KG1 (cell line): ENCODE measurements around the gene STK26.
"Not testable (repeated sequence)": the region's sequence is repeated elsewhere in the genome, so short reads cannot be mapped to it uniquely, and the experiment has no call there.

ENCODE experiments used
- DNase-seq: peaks from one replicate; lab custom pipeline; 2025; lab: John Stamatoyannopoulos, UW

STK26 gene

GRCh38 chrX:132022967-132023895 is at the start of gene STK26:
Gene STK26 (plus strand): TSS chrX:132023302. CDS start chrX:132023618, 316 bp downstream.
- DNase-seq = peak; percentile 29

DNA sequence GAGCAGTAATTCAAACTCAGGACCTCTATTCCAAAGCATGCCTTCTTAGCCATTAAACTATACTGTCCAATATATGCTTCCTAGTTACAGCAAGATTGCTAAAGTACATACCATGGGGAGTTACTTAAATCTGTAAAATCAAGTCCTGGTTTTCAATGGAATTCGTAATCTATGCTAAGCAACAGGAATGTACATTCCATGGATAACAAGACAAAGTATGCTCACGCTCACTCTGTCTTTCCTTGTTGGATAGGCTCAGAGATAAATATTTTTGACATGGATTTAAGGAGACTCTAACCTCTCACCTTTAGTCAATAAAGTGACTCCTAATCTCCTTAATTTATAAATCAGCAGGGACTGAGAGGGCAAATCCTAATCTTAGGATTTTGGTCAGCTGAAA is 47.3 kb upstream of the STK26 start:
- DNase-seq = no peak

DNA sequence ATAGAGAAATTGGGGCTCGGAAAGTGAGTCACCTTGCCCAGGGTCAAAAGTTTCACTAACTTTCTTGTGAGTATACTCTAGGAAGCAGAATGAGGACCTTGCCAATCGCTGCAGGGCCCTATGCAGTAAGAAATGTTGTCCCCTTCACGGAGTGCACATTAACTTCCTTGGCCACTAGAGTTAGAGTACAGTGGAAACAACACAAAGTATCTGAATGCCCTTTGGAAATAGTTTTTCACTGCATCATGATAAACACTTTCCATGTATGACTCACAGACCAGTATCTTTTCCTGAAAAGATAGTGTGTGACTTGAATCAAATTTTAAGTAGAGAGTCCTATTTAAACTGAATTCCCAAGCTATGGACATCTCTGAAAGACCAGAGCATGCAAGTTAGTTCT is 45.5 kb upstream of the STK26 start:
- no peak for DNase-seq

DNA sequence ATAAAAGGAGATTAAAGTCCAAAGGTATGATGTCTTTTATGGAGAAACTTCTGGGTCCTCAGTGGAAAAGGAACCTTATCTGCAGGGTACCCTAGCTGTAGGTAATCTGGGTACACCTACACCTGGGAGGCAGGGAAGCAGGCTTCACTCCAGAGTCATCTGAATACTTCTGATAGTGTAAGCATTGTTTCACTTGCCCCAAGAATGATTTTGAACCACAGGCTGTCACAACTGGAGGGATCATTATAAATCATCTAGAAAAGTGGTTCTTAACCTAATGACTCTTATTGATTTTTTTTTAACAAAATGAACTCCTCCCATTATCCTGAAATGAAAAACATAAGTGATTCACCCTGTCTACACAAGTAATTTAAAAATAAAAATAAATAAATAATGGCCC is 44.0 kb upstream of the STK26 start:
- no peak for DNase-seq

- DNase-seq = no peak
These were observed 37.5 kb upstream of the STK26 start for GRCh38 chrX:131985526-131986049.

GRCh38 chrX:131987252-131987651 is 35.9 kb upstream of the STK26 start:
- DNase-seq = peak; percentile 26

GRCh38 chrX:131988236-131988635 is 34.9 kb upstream of the STK26 start:
- peak; percentile 0 for DNase-seq

- DNase-seq = no peak
These were observed 22.0 kb upstream of the STK26 start for GRCh38 chrX:132001127-132001526.

GRCh38 chrX:132004728-132005127 is 18.4 kb upstream of the STK26 start:
- no peak for DNase-seq

DNA sequence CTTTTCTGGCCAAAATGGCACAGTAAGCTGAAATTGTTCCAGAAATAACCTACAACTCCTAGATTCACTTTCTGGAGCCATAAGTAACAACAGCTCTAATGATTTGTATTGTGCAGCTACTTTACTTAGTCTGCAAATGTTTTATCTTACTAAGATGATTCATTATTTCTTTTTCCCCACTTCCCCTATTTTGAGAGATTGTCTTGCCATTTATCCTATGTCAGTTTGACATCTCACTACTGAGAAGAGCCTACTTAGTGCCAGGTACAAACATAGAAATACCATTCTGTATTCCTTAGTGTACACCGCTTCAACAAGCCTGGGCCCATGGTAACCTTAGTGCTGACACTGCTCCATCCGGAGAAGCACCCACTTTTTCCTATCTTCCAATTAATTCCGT is 13.8 kb upstream of the STK26 start:
- DNase-seq = no peak

DNA sequence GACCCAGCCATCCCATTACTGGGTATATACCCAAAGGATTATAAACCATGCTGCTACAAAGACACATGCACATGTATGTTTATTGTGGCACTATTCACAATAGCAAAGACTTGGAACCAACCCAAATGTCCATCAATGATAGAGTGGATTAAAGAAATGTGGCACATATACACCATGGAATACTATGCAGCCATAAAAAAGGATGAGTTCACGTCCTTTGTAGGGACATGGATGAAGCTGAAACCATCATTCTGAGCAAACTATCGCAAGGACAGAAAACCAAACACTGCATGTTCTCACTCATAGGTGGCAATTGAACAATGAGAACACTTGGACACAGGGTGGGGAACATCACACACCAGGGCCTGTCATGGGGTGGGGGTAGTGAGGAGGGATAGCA is 12.9 kb upstream of the STK26 start:
- not testable (repeated sequence) for DNase-seq

DNA sequence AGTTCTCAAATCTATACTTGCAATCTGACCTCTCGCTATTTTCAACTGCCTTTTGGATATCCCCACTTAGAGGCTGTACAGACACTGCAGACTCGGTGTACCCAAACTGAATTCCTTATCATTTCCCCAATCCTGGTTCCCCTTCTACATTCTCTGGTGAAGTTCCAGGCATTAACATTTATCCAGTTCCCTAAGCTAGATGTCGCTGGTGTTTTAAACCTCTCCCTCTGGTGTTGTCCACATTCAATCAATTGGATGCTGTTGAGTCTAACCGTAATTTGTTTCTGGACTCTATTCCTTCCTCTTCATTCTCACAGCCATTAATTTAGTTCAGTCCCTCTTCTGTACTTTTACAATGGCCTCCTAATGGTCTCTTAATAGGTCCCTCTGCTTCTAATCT is 7.2 kb upstream of the STK26 start:
- DNase-seq = no peak

- no peak for DNase-seq
These were observed 6.3 kb upstream of the STK26 start for GRCh38 chrX:132016628-132017430.

DNA sequence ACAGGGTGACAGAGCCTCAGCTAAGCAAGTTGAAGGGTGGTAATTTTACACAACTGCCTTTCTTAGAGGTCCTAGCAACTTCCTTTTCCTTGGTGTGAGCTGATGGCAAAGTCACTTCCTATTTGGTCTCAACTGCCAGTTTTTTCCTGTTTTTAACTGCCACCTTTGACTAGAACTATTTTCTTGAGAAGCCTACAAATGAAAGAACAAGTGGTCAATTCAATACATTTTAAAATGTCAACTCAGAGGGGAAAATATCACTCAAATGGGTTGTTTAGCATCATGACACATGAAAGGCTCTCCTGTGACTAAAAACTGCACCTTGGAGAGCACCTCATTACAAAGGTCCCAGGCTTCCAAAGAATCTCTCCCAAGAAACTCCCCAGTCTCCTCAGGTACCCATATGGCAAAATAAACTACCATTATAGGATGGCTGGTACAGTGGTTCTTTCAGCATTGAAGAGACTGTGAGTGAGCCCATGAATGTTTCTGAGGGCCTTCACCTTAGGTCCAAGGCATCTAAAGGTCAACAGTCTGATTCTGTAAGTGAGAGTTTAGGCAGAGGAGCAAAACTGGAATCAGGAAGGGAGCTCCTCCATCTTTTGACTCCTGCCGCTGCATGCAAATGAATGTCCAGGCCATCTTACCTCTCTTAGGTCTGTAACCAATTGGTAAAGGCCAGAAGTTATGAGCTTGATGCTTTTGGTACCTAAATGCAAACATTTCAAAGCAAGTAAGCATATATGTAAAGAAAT is 5.5 kb upstream of the STK26 start:
- DNase-seq = peak; percentile 6

DNA sequence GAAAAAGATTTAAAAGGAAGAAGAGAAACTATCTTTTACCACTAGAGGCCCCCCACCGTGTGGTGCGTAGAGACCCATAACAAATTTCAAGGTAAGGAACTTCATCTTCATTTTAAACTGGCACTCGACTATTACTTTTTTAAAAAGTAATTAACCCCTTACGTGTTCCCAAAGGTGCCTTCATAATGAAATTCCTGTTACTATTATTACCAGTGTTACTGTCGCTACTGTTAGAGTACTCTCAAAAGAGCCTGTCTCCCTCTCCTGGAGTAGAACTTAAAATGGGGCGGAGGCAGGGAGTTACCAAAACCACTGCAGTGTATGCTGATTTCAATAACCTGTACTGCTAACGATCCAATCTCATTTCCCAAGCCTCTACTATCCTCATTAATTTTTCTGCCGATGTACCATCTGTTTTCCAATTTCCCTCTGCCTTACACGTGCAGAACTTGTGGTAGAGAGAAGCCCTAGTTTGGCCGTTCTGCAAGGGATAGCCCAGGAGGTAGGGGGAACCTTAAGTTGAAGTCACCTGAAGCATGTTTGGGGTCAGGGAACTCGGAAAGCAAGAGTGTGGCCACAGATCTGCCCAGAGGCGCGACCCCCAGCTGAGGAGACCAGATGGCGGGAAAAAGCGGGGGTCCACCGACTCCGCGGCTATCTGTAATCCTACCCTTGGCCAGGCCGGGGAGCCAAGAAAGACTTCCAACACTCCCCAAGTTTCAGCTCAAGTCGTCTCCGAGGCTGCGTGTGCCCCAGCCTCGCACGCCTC is 720 bp upstream of the STK26 start:
- DNase-seq = no peak

- no peak for DNase-seq
These were observed 839 bp downstream of the STK26 start for GRCh38 chrX:132023896-132024386.

DNA sequence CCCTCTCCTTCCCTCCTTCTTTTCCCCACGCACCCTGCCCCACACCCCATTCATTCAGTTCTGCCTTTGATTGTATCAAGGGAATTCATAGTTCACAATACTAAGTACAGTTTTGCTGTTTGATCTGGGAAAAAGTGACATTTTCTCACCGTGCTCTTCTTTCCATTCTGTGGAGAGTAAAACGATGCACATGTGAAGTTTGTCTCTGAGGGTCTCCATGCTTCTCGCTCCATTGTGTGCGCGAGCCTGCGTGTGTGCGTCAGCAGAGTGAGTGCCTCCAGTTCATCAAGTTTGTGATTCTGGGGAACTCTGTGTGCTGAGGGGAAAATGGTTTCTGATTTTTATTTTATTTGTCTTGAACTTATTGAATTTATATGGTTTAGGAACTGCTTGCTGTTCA is 1.9 kb downstream of the STK26 start:
- DNase-seq = no peak

DNA sequence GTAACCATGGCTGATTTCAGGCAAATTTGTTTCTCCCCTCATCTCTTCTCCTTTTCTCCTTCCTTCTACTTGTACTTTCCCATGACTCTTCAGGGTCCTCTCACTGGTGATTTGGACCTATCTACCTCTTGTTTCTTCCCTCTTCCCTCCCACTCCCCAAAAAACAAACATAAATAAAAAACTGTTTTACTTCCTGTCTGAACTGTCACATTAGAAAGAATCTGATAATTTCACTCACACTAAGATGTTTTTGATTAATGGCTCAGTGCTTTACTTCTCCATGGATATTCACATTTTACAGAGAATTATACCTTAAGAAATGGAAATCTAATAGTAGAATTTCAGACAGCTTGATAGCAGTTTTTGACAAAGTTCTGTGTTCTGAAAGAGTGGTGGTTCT is 7.2 kb downstream of the STK26 start:
- no peak for DNase-seq

GRCh38 chrX:132031867-132032266 is 8.8 kb downstream of the STK26 start:
- DNase-seq = no peak

DNA sequence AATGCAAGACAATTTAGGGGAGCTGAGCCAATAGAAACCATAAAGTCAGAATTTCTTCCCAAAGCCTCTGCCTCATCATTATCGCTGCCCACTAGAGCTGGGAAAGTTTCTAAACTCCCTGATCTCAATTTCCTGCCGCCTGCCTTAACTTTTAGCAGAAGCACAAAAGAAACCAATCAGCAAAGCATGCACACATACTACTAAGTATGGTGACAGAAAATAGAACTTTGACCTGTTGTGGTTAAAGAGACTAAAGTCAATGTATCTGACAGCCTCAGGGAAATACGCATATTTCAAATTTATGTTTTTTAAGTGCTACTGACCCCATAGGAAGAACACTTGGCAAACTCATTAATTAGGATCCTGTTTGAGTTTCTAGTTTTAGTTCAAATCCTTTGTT is 10.1 kb downstream of the STK26 start:
- no peak for DNase-seq

GRCh38 chrX:132034648-132035047 is 11.5 kb downstream of the STK26 start:
- DNase-seq = no peak
